ENCODE data around the gene SLC15A4.

GRCh38 chr12:128814411-128815261, 9.1 kb downstream of the SLC15A4 start:
- TF ChIP-seq POLR2A (IDR thresholded peaks at IDR 0.05) (no peak), CTCF (IDR thresholded peaks at IDR 0.05) (no peak)

All from breast epithelium (tissue), 3 donors.